IPS-NIHi7 (cell line): ENCODE measurements around the gene ITPR1.
A peak's percentile ranks its signal among the peaks of the same experiment; 100 is the strongest.

Experiments
- DNase-seq: peaks from one replicate; pipeline ENCODE4 v3.0.0; 2012; ENCODE audit warnings: mixed read lengths; ENCODE audit errors: extremely low spot score

The ITPR1 gene

GRCh38 chr3:4643904-4644547 is 150.9 kb downstream of the ITPR1 start:
- DNase-seq = no peak

- no peak for DNase-seq
Measured at GRCh38 chr3:4644951-4645350, 151.8 kb downstream of the ITPR1 start.

- no peak for DNase-seq
Measured at GRCh38 chr3:4645468-4645867, 152.3 kb downstream of the ITPR1 start.

GRCh38 chr3:4647411-4647810 is 154.3 kb downstream of the ITPR1 start:
- no peak for DNase-seq

- no peak for DNase-seq
Measured at GRCh38 chr3:4655145-4656045, 162.2 kb downstream of the ITPR1 start.

- DNase-seq = peak; percentile 85
Measured at GRCh38 chr3:4656059-4656458, 162.9 kb downstream of the ITPR1 start.

GRCh38 chr3:4656626-4657328 is 163.6 kb downstream of the ITPR1 start:
- no peak for DNase-seq

GRCh38 chr3:4660936-4661335 is 167.8 kb downstream of the ITPR1 start:
- DNase-seq = no peak

- DNase-seq = no peak
Measured at GRCh38 chr3:4664412-4664811, 171.3 kb downstream of the ITPR1 start.

GRCh38 chr3:4665197-4665596 is 172.0 kb downstream of the ITPR1 start:
- no peak for DNase-seq

- DNase-seq = no peak
Measured at GRCh38 chr3:4666071-4666470, 172.9 kb downstream of the ITPR1 start.

GRCh38 chr3:4670352-4670751 is 177.2 kb downstream of the ITPR1 start:
- peak; percentile 70 for DNase-seq

GRCh38 chr3:4672725-4673275 is 179.7 kb downstream of the ITPR1 start:
- no peak for DNase-seq

GRCh38 chr3:4674216-4674615 is 181.1 kb downstream of the ITPR1 start:
- no peak for DNase-seq

GRCh38 chr3:4675704-4676103 is 182.6 kb downstream of the ITPR1 start:
- DNase-seq = no peak

GRCh38 chr3:4678320-4678719 is 185.2 kb downstream of the ITPR1 start:
- DNase-seq = no peak

GRCh38 chr3:4680227-4680691 is 187.1 kb downstream of the ITPR1 start:
- DNase-seq = no peak

- peak; percentile 23 for DNase-seq
Measured at GRCh38 chr3:4680871-4681300, 187.7 kb downstream of the ITPR1 start.

GRCh38 chr3:4681301-4681700 is 188.2 kb downstream of the ITPR1 start:
- DNase-seq = no peak

- DNase-seq = no peak
Measured at GRCh38 chr3:4684117-4684516, 191.0 kb downstream of the ITPR1 start.

- no peak for DNase-seq
Measured at GRCh38 chr3:4684976-4685375, 191.8 kb downstream of the ITPR1 start.
